GM06990 (cell line): ENCODE measurements around the gene GREB1L.

ENCODE experiments used
- DNase-seq: peaks from one replicate; pipeline ENCODE4 v3.0.0-alpha.2; 2011; ENCODE audit not compliant: insufficient read length; ENCODE audit errors: extremely low read depth
- H3K27me3 ChIP-seq: replicated peaks from 2 replicates; pipeline ENCODE4 v1.6.0; 2011; ENCODE audit warnings: low read length; ENCODE audit not compliant: control insufficient read depth, insufficient read depth
- H3K36me3 ChIP-seq: 2 replicates; pipeline ENCODE4 v1.5.1; 2011; ENCODE audit warnings: low read length; ENCODE audit not compliant: control insufficient read depth, insufficient read depth
- H3K4me3 ChIP-seq: replicated peaks from 2 replicates; pipeline ENCODE4 v1.5.1; 2011; ENCODE audit warnings: low read depth, mild to moderate bottlenecking, control low read depth, low read length
- TF ChIP-seq, protein P1 (sequence below): IDR thresholded peaks from 2 replicates; pipeline ENCODE4 v1.5.1; 2011; ENCODE audit warnings: low read length, control low read depth, mild to moderate bottlenecking, inconsistent platforms; ENCODE audit not compliant: insufficient read depth, poor library complexity, severe bottlenecking

GREB1L gene

GRCh38 chr18:21386523-21387240, 144.7 kb downstream of the GREB1L start:
- Histone ChIP-seq H3K27me3 (no peaks in the 10 kb centered on the region), H3K4me3 (no peak overlapping the region), H3K36me3 (no peaks in the 10 kb centered on the region)
- TF ChIP-seq, protein P1, sequence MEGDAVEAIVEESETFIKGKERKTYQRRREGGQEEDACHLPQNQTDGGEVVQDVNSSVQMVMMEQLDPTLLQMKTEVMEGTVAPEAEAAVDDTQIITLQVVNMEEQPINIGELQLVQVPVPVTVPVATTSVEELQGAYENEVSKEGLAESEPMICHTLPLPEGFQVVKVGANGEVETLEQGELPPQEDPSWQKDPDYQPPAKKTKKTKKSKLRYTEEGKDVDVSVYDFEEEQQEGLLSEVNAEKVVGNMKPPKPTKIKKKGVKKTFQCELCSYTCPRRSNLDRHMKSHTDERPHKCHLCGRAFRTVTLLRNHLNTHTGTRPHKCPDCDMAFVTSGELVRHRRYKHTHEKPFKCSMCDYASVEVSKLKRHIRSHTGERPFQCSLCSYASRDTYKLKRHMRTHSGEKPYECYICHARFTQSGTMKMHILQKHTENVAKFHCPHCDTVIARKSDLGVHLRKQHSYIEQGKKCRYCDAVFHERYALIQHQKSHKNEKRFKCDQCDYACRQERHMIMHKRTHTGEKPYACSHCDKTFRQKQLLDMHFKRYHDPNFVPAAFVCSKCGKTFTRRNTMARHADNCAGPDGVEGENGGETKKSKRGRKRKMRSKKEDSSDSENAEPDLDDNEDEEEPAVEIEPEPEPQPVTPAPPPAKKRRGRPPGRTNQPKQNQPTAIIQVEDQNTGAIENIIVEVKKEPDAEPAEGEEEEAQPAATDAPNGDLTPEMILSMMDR = no peak
- DNase-seq = no peak

- Histone ChIP-seq H3K27me3 (no peaks in the 10 kb centered on the region), H3K4me3 (no peak overlapping the region), H3K36me3 (no peaks in the 10 kb centered on the region)
- TF ChIP-seq, protein P1 = no peak
- no peak for DNase-seq
These were observed 145.9 kb downstream of the GREB1L start for GRCh38 chr18:21387886-21388285.

DNA sequence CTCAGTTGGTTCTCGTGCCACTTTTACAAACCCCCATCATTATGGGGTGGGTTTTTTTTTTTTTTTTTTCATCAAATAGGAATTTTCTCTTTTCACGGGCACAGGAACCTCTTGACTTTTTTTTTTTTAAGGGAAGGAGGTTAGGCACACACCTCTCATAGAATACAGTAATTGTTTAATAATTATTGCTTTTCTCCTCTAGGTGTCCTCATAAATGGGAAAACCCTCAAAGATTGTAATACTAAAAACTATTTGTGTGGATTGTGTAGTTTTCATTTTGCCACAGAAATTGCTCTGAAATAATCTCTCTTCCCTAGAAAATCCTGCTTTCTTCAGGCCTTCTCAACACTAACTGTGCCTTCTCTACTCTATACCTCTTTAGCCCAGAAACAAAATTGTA, 147.3 kb downstream of the GREB1L start:
- no peak overlapping the region for H3K4me3 ChIP-seq
- no peaks in the 10 kb centered on the region for H3K27me3 ChIP-seq
- no peaks in the 10 kb centered on the region for H3K36me3 ChIP-seq
- no peak for DNase-seq
- TF ChIP-seq, protein P1 = peak; percentile 2

- Histone ChIP-seq H3K4me3 (no peak overlapping the region), H3K36me3 (no peaks in the 10 kb centered on the region), H3K27me3 (no peaks in the 10 kb centered on the region)
- no peak for DNase-seq
- TF ChIP-seq, protein P1 = no peak
These were observed 147.9 kb downstream of the GREB1L start for GRCh38 chr18:21389903-21390302.

DNA sequence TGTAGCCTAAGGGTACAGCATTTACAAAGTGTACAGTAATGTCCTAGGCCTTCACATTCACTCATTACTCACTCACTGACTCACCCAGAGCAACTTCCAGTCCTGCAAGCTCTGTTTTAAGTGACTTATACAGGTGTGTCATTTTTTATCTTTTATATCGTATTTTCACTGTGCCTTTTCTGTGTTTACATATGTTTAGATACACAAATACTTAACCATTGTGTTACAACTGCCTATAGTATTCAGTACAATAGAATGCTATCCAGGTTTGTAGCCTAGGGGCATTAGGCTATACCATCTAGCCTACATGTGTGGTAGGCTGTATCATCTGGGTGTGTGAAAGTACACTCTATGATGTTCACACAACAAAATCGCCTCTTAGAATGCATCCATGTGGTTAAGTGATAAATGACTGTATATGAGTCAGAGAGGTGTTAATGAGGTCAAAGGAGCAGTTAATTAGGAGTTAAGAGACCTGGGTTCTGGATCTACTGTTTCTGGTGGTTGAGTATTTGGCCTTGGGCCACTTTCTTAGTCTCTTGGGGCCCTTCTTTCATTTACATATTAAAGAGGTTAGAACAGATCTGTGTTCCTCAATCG, 149.1 kb downstream of the GREB1L start:
- Histone ChIP-seq H3K27me3 (no peaks in the 10 kb centered on the region), H3K4me3 (no peak overlapping the region), H3K36me3 (no peaks in the 10 kb centered on the region)
- peak; percentile 8 for DNase-seq
- TF ChIP-seq, protein P1 = no peak

DNA sequence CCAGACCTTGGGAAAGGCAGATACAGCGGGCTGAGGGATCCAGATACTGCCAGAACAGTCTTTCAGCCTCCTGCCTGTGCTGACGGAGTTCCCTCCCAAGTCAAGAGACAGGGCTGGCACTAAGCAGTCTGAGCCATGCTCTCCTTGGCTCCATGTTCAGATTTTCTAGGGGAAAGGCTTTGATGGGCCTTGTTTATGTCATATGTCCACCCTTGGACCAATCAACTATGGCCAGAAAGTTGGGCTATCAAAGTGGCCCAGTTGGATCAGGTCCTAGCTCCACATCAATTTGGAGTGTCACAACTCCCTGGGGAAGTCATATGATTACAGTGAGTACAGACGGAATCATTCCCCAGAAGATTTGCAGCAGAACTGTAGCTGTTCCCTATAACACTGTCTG, 152.0 kb downstream of the GREB1L start:
- no peaks in the 10 kb centered on the region for H3K36me3 ChIP-seq
- TF ChIP-seq, protein P1 = no peak
- no peak for DNase-seq
- H3K4me3 ChIP-seq = no peak overlapping the region
- H3K27me3 ChIP-seq = no peaks in the 10 kb centered on the region
